Heart right ventricle (tissue), 16 donors: Measurements from ENCODE around the gene SLC12A1. TPM values are rescaled to one million over a fixed set of nuclear protein-coding genes. Genes with fewer than 3 reads are reported as not detected.

ENCODE experiments used
- ATAC-seq, 8 donors: fragments of 200-7000 bp; cut with Tn5 transposase; one replicate each; pipeline ENCODE4 v1.9.1; 2020; ENCODE audit warnings: mild to moderate bottlenecking in 8 of 8, moderate library complexity in 8 of 8, moderate number of reproducible peaks in 1 of 8
- DNase-seq, 2 donors: peaks; one replicate each; pipeline ENCODE4 v3.0.0-alpha.2; 2020
- H3K27ac ChIP-seq, 10 donors: fragments of 200-600 bp; sonication (generic) in 2 of 10; one replicate each; pipeline versions ENCODE4 v1.5.0 to v1.8.0; 2020 to 2022; ENCODE audit warnings: mild to moderate bottlenecking in 3 of 10
- H3K27me3 ChIP-seq, 7 donors: fragments of 200-600 bp; one replicate each; pipeline ENCODE4 v1.8.0; 2021 to 2022; ENCODE audit warnings: mild to moderate bottlenecking in 2 of 7
- H3K36me3 ChIP-seq, 9 donors: fragments of 200-600 bp; sonication (generic) in 1 of 9; one replicate each; pipeline versions ENCODE4 v1.5.0 to v1.8.0; 2020 to 2022; ENCODE audit warnings: mild to moderate bottlenecking in 2 of 9
- H3K4me1 ChIP-seq, 9 donors: fragments of 200-600 bp; sonication (generic) in 1 of 9; one replicate each; pipeline versions ENCODE4 v1.5.0 to v1.8.0; 2020 to 2022; ENCODE audit warnings: mild to moderate bottlenecking in 4 of 9
- H3K4me3 ChIP-seq, 10 donors: fragments of 200-600 bp; sonication (generic) in 2 of 10; one replicate each; pipeline versions ENCODE4 v1.5.0 to v1.8.0; 2020 to 2022; ENCODE audit warnings: mild to moderate bottlenecking in 7 of 10, moderate library complexity in 2 of 10
- H3K9me3 ChIP-seq, 11 donors: fragments of 200-600 bp in 10 of 11; sonication (generic) in 2 of 11; one replicate each; pipeline versions ENCODE4 v1.5.0 to v1.8.0; 2013 to 2022; ENCODE audit warnings: mild to moderate bottlenecking in 2 of 11, control low read depth in 1 of 11, moderate library complexity in 1 of 11
- WGBS, 2 donors: extraction: QIAGEN DNeasy Blood & Tissue Kit; methylation state at CpG; one replicate each; pipeline ENCODE4 v1.1.7; 2013; ENCODE audit warnings: inconsistent platforms in 1 of 2; 5-methylcytosine and 5-hydroxymethylcytosine counted together
- intact Hi-C, 10 donors: fragments of 100-400 bp; cut with DNase I; formaldehyde crosslinking; loops; one replicate each; pipeline versions ENCODE4 v1.11.1 to v1.14.2; 2022
- polyA plus RNA-seq, 2 donors: library from polyadenylated mRNA; stranded (reverse); fragments of 200-250 nt; gene quantifications; one replicate each; pipeline ENCODE4 v1.2.3, GENCODE V29; 2013
- total RNA-seq, 10 donors: library from RNA; stranded (reverse); fragmentation: NEBNext Ultra II Directional in 3 of 10; extraction: Animal tissue kit (Norgen Biotek cat#: 25700) in 3 of 10; gene quantifications; one replicate each; pipeline versions ENCODE4 v1.2.1 to v1.2.4, GENCODE V29; 2021 to 2023
- TF ChIP-seq, protein P1 (sequence below), 9 donors: fragments of 200-600 bp; sonication (generic) in 2 of 9; IDR thresholded peaks; one replicate each; pipeline versions ENCODE4 v1.5.0 to v1.8.0; 2021 to 2022; ENCODE audit warnings: antibody characterized with exemption in 9 of 9, mild to moderate bottlenecking in 5 of 9, moderate library complexity in 1 of 9
- donor health status: Arrhythmogenic right ventricular cardiomyopathy.
- donor health status: ischemic (EF 13 %, LVEDD 7.1; RV severe dilation, severe dysfunction).
- donor health status: healthy with polysubstance abuse.
- donor health status: DM: no; HTN: yes; CAD: no.
- donor health status: DM: no; HTN: no; CAD: no.
- donor health status: ischemic (EF 25% LVEDD 6.9; RV normal size, moderate dysfunction).
- donor health status: ischemic (EF 25% LVEDD 5.7; RV mildly dilated, moderate dysfunction).
- donor health status: healthy.
- donor health status: DM: yes; HTN: yes; CAD: no.
- donor health status: Ischemic cardiomyopathy.
- donor health status: ischemic (EF 35%, LVEDD 5.7; RV mildly dilated, moderate dysfunction).
- donor health status: nonischemic (EF 11% LVEDD 7.7; RV severe dilation, severe dysfunction).
- donor health status: DM: yes; HTN: yes; CAD: no.
- donor health status: PGD.
- donor health status: ischemic (EF 29% LVEDD 5.4; RV normal size, mild dysfunction).
- donor health status: nonischemic (EF 23%, LVEDD 6.1; RV moderate dilation, normal function).

SLC12A1 gene
- total and polyA plus RNA-seq, 12 donors: not detected

DNA sequence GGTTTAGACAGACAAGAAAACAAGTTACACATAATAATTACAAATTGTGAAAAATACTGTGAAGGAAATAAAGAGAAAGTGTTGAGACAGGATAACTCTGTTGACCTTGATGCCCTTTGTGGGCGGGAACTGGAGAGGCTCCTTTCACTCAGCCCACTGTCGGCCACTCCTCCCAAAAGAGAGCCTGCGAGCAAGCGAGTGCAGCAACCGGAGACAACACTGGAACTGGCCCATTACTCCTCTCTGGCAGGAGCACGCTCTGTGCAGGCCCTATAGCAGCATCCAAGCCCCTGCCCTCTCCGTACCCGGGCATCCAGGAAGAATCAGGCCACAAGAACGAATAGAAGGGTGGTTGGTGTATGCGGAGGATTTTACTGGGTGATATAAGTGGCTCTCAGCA lies 108.9 kb downstream of the SLC12A1 start:
- no peak for ATAC-seq
- Histone ChIP-seq H3K27me3 (no peaks in the 10 kb centered on the region), H3K4me3 (no peak overlapping the region), H3K27ac (no peak overlapping the region), H3K9me3 (no peaks in the 10 kb centered on the region), H3K4me1 (no peaks in the 10 kb centered on the region), H3K36me3 (no peaks in the 10 kb centered on the region)
- DNase-seq: no peak
- TF ChIP-seq, protein P1, sequence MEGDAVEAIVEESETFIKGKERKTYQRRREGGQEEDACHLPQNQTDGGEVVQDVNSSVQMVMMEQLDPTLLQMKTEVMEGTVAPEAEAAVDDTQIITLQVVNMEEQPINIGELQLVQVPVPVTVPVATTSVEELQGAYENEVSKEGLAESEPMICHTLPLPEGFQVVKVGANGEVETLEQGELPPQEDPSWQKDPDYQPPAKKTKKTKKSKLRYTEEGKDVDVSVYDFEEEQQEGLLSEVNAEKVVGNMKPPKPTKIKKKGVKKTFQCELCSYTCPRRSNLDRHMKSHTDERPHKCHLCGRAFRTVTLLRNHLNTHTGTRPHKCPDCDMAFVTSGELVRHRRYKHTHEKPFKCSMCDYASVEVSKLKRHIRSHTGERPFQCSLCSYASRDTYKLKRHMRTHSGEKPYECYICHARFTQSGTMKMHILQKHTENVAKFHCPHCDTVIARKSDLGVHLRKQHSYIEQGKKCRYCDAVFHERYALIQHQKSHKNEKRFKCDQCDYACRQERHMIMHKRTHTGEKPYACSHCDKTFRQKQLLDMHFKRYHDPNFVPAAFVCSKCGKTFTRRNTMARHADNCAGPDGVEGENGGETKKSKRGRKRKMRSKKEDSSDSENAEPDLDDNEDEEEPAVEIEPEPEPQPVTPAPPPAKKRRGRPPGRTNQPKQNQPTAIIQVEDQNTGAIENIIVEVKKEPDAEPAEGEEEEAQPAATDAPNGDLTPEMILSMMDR (IDR thresholded peaks at IDR 0.05): no peak
- intact Hi-C loops: no loop called here
- WGBS, 2 donors: 73 to 77% methylated on average over 10 of the region's 10 CpGs

DNA sequence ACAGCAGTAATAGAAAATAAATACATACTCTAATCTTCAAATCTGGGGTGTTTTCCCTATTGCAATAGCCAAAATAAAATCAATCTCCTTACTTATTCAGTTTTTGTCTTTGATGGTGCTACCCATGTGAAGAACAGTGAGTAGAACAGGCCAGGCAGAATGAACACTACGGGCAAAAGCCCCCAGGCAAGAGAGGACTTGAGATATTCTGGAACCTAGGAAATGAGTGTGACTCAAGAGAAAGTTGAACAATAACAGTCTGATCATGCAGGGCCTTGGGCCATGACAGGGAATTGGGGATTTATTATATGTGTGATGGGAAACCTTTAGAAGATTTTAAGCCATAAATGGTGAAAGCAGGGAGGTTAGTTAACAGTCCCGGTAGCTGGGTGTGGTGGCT lies 111.1 kb downstream of the SLC12A1 start:
- Histone ChIP-seq H3K36me3 (no peaks in the 10 kb centered on the region), H3K27ac (no peak overlapping the region), H3K4me3 (no peak overlapping the region), H3K27me3 (no peaks in the 10 kb centered on the region), H3K4me1 (no peaks in the 10 kb centered on the region), H3K9me3 (no peaks in the 10 kb centered on the region)
- TF ChIP-seq, protein P1 (IDR thresholded peaks at IDR 0.05): no peak
- intact Hi-C loops: no loop called here
- DNase-seq: no peak
- no peak for ATAC-seq
- 92% methylated on average over 2 of the region's 2 CpGs for WGBS, 2 donors

DNA sequence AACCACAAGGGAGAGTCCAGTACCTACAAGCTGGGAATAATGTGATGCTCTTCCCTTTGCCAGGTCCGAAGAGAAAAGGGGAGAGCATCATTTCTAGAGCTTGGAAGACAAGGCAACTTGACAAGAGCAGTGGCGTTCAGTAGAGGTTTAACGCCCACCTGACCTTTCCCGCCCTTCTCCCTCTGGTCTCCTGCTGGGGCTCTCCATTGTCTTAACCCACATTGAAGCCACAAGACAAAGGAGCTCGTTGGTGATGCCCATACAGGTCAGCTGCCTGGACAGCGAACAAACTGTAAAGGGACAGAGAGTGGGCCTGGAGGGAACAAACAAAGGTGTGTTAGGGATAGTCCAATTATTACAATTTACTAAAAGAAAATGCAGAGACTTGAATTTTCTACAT lies 112.0 kb downstream of the SLC12A1 start:
- intact Hi-C loops: no loop called here
- Histone ChIP-seq H3K4me1 (no peaks in the 10 kb centered on the region), H3K27me3 (no peaks in the 10 kb centered on the region), H3K4me3 (no peak overlapping the region), H3K36me3 (no peaks in the 10 kb centered on the region), H3K27ac (no peak overlapping the region), H3K9me3 (no peaks in the 10 kb centered on the region)
- TF ChIP-seq, protein P1 (IDR thresholded peaks at IDR 0.05): no peak
- DNase-seq (no peak), ATAC-seq (no peak)
- WGBS, 2 donors: 64 to 66% methylated on average over 6 of the region's 6 CpGs

DNA sequence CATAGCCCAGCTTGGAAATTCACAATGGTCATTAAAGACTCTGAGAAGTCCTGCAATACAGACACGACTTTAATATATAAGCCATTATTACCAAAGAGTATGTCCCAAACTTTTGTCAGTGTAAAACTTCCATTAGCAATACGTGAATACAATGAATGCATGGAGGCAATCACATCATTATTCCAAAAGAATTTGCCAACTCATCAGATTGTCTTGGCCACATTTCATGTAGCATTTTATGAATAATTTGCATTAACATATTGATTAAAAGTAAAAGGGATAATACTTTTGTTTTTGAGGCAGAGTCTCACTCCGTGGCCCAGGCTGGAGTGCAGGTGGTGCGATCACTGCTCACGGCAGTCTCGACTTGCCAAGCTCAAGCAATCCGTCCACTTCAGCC lies 117.2 kb downstream of the SLC12A1 start:
- H3K36me3 ChIP-seq: no peaks in the 10 kb centered on the region
- ATAC-seq (no peak), DNase-seq (no peak)
- no peak overlapping the region for H3K27ac ChIP-seq
- no peak overlapping the region for H3K4me3 ChIP-seq
- H3K4me1 ChIP-seq: no peaks in the 10 kb centered on the region
- H3K27me3 ChIP-seq: no peaks in the 10 kb centered on the region
- H3K9me3 ChIP-seq: no peaks in the 10 kb centered on the region
- WGBS, 2 donors: 95 to 96% methylated on average over 7 of the region's 7 CpGs
- TF ChIP-seq, protein P1 (IDR thresholded peaks at IDR 0.05): no peak
- intact Hi-C loops: no loop called here

DNA sequence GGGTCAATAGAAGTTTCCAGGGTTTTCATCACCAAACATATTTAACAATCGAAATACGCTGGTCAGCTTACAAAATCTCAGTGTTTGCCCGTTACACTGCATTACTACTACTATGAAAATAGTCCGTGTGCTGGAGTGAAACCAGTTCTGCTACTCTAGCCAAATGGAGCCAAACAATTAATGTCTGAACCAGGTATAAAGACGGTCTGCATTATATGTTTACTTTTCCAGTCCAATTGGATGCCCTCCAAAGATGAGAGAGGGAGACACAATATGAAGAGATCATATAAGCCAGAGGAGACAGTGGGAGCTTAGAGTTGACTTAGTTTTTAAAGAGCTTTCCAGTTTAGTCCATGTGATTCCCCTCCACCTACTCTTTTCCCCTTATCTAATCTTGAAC lies 118.8 kb downstream of the SLC12A1 start:
- ATAC-seq: no peak
- peaks cover 0 to 4% (median 1%) of the 10 kb centered on the region in 9 donors for H3K4me1 ChIP-seq
- H3K4me3 ChIP-seq: no peak overlapping the region
- intact Hi-C loops: no loop called here
- H3K36me3 ChIP-seq: no peaks in the 10 kb centered on the region
- H3K27ac ChIP-seq: no peak overlapping the region
- no peak for DNase-seq
- TF ChIP-seq, protein P1 (IDR thresholded peaks at IDR 0.05): no peak
- no peaks in the 10 kb centered on the region for H3K27me3 ChIP-seq
- H3K9me3 ChIP-seq: no peaks in the 10 kb centered on the region
- 75% methylated on average over 5 of the region's 5 CpGs for WGBS, 2 donors
